Bronchial epithelial cell (primary cell): ENCODE measurements around the gene CEP295NL. TPM values are rescaled to one million over a fixed set of nuclear protein-coding genes. Genes with fewer than 3 reads are reported as not detected.

Experiments
- DNase-seq: peaks from one replicate; pipeline ENCODE4 v3.0.0-alpha.2; 2010; ENCODE audit warnings: low read depth
- FAIRE-seq: peaks from 2 replicates; lab custom pipeline; 2011; peaks lifted over from hg19 to GRCh38; lab: Jason Lieb, UNC
- H3K27me3 ChIP-seq: 2 replicates; pipeline ENCODE4 v1.5.1; 2011; ENCODE audit warnings: low read length; ENCODE audit not compliant: control insufficient read depth, insufficient read depth
- H3K36me3 ChIP-seq: 2 replicates; pipeline ENCODE4 v1.5.1; 2011; ENCODE audit warnings: low read length; ENCODE audit not compliant: control insufficient read depth, insufficient read depth
- H3K4me3 ChIP-seq: 2 replicates; pipeline ENCODE4 v1.5.1; 2011; ENCODE audit warnings: mild to moderate bottlenecking, low read depth, low read length, control low read depth
- CTCF ChIP-seq: IDR thresholded peaks from 2 replicates; pipeline ENCODE4 v1.5.1; 2011; ENCODE audit warnings: mild to moderate bottlenecking, moderate library complexity, low read length, control low read depth, inconsistent platforms; ENCODE audit not compliant: insufficient read depth, severe bottlenecking
- total RNA-seq: library from RNA; depleted of rRNA; stranded (reverse); fragments of >200 nt; gene quantifications from 2 replicates; pipeline ENCODE4 v1.2.1, GENCODE V29; 2014

Gene CEP295NL
- total RNA-seq, 1 donor from 2014 or later, result 0.26 TPM

- TF ChIP-seq CTCF, result no peak
- Histone ChIP-seq H3K36me3 (no peaks in the 10 kb centered on the region), H3K27me3 (no peaks in the 10 kb centered on the region), H3K4me3 (no peak overlapping the region)
- FAIRE-seq (no peak), DNase-seq (no peak)
Measured at GRCh38 chr17:78855561-78856165, 47.3 kb downstream of the CEP295NL start.

DNA sequence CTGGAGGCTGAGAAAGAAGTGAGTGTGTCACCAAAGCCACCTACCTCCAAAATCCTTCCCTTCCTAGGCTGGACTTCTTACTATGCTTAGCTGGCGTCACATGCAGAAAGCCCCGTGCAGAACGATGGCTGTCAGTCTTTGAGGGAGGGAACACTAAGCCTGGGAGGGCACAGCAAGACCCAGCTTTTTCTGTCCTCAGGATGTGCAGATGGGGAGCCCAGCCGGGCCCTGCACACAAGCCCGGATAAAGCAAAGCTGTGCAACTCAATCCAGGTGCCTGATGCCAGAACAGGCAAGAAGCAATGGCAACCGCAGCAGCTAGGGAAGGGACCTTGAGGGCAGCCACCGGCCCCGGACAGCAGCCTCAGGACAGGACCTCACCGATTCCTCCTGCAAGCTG is 48.5 kb downstream of the CEP295NL start:
- FAIRE-seq, result no peak
- TF ChIP-seq CTCF, result no peak
- no peak for DNase-seq
- Histone ChIP-seq H3K4me3 (no peak overlapping the region), H3K36me3 (no peaks in the 10 kb centered on the region), H3K27me3 (no peaks in the 10 kb centered on the region)

DNA sequence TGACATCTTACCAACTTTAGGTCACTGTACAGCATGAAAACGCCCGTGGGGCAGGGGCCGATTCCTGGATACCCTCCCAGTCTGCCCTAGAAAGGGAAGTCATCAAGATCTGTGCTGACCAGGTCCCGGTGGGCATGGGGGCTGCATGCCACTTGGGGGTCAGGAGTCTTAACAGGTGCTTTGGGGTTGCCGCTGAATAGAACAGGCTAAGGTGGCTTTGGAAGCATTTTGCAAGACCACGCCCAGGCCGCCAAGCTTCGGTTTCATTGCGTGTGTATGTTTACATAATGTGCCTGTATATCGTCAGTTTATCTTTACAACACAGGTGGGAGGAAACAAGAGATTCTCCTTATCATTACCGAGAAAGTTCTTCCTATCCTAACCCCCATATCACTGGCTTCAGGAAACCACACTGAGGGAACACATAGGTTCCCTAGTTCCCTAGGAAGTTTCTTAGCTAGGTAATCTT is 49.0 kb downstream of the CEP295NL start:
- FAIRE-seq (no peak), DNase-seq (no peak)
- Histone ChIP-seq H3K27me3 (no peaks in the 10 kb centered on the region), H3K4me3 (no peak overlapping the region), H3K36me3 (no peaks in the 10 kb centered on the region)
- no peak for TF ChIP-seq CTCF

DNA sequence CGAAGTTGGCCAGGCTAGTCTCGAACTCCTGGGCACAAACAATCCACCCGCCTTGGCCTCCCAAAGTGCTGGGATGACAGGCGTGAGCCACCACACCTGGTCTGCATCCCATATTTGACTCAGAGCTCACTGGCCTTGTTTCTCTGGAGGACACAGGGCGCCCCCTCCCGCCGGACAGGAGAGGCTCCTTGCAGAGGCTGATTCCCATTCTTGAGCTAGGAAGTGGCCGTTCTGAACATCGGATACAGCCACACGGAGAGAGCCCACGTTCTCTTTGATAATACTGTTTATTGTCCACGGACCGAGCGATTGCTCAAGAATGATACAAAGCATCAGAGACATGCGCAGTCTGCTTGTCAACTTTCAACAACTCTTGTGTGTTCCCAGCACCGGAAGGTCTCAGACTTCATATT is 50.3 kb downstream of the CEP295NL start:
- no peak for FAIRE-seq

GRCh38 chr17:78849026-78849425 is 54.0 kb downstream of the CEP295NL start:
- no peak overlapping the region for H3K4me3 ChIP-seq
- FAIRE-seq (no peak), DNase-seq (no peak)
- no peaks in the 10 kb centered on the region for H3K36me3 ChIP-seq
- TF ChIP-seq CTCF, result no peak
- no peaks in the 10 kb centered on the region for H3K27me3 ChIP-seq

More for the DNA sequence above, 50.3 kb downstream of the CEP295NL start:
- no peaks in the 10 kb centered on the region for H3K27me3 ChIP-seq
- H3K36me3 ChIP-seq, result no peaks in the 10 kb centered on the region
- H3K4me3 ChIP-seq, result no peak overlapping the region
- DNase-seq, result no peak
- TF ChIP-seq CTCF, result no peak

DNA sequence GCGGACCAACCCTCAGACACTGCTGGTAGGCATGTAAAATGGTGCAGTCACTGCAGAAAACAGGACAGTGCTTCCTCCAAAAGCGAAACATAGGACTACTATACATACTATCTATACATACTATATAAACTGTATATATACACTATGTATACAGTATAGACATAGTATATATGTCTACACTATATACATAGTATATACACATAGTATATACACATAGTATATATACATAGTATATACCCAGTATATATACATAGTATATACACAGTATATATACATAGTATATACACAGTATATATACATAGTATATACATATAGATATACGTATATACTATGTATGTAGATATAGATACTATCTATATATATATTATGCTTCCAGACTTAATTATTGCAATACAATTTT is 55.9 kb downstream of the CEP295NL start:
- FAIRE-seq (no peak), DNase-seq (no peak)
- Histone ChIP-seq H3K4me3 (no peak overlapping the region), H3K27me3 (no peaks in the 10 kb centered on the region), H3K36me3 (no peaks in the 10 kb centered on the region)
- no peak for TF ChIP-seq CTCF
